Fibroblast of skin of right quadriceps (primary cell): ENCODE results near the gene PARP8.
"Not testable (repeated sequence)": the region's sequence is repeated elsewhere in the genome, so short reads cannot be mapped to it uniquely, and the experiment has no call there.

Experiments used
- DNase-seq: peaks from one replicate; pipeline ENCODE4 v3.0.0-alpha.2; 2013

The PARP8 gene

DNA sequence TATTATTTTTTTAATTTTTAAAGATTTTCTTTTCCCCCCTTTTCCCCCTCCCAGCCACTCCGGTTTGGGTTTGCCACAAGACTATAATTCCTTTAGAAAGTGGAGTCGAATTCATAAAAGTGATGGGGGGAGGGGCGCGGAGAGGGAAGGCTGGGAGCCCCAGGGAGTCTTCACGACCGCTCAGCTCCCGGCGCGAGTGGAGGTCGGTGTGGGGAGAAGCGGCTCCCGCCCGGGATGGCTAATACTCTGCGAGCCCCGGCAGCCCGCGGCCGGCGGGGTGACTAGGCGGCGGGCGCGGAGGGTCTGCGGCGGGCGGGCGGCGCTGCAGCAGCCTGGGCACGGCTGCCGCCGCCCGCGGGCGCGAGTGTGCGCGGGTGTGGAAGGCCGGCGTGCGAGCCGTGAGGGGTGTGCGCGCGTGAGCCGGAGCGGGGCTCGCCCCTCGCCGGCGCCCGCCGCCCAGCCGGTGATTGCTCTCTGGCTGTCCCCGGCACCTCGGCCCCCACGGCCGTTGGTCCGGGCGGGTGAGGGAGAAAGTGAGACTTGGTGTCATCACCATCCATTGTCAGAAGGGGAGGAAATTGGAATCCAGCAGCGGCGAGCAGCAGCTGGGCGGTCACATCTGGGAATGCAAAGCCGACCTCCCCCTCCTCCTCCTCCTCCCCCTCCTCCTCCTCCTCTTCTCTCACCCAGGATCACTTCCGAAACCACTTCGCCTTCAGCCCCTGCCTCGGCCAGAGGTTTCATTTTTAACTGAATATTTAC, at the start of gene PARP8:
Gene PARP8, plus strand, starts transcription at position 377 of the 762 bp plus-strand sequence. CDS start 459 bp downstream, outside the sequence.
- peak; percentile 31 for DNase-seq

DNA sequence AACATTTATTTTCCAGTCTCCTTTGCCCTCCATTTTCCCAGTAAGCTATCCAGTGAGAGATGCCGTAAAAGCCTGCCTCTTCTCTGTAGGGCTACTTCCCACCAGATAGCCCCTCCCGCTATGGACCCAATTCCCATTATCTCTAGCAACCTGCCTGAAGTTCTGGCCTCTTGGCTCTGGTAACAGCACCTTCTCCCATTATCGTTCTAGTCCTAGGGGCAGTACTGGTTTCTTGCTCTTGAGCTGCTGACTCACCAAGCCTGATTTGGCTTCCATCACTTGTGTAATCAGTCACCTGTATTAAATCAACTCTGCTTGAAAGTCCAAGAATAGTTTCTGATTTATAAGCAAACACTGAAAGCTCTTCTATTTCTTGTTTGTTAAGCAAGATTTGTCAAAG, 42.8 kb upstream of the PARP8 start:
- no peak for DNase-seq

- not testable (repeated sequence) for DNase-seq
Observed at GRCh38 chr5:50634866-50635265, 31.6 kb upstream of the PARP8 start.

DNA sequence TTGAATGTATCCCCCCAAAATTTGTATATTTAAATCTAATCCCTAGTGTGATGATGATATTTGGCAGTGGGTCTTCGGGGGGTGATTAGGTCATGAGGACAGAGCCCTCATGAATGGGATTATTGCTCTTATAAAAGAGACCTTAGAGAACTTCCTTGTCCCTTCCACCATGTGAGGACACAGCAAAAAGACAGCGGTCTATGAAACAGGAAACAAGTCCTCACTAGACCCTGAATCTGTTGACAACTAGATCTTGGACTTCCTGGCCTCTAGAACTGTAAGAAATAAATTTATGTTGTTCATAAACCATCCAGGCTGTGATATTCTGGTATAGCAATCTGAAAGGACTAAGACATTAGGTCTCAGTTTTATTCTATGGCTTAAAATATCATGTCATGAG, 28.9 kb upstream of the PARP8 start:
- DNase-seq, result not testable (repeated sequence)

- DNase-seq, result no peak
Observed at GRCh38 chr5:50646591-50646990, 19.8 kb upstream of the PARP8 start.

- DNase-seq, result no peak
Observed at GRCh38 chr5:50647726-50648125, 18.7 kb upstream of the PARP8 start.

GRCh38 chr5:50653946-50654345, 12.5 kb upstream of the PARP8 start:
- DNase-seq, result no peak

DNA sequence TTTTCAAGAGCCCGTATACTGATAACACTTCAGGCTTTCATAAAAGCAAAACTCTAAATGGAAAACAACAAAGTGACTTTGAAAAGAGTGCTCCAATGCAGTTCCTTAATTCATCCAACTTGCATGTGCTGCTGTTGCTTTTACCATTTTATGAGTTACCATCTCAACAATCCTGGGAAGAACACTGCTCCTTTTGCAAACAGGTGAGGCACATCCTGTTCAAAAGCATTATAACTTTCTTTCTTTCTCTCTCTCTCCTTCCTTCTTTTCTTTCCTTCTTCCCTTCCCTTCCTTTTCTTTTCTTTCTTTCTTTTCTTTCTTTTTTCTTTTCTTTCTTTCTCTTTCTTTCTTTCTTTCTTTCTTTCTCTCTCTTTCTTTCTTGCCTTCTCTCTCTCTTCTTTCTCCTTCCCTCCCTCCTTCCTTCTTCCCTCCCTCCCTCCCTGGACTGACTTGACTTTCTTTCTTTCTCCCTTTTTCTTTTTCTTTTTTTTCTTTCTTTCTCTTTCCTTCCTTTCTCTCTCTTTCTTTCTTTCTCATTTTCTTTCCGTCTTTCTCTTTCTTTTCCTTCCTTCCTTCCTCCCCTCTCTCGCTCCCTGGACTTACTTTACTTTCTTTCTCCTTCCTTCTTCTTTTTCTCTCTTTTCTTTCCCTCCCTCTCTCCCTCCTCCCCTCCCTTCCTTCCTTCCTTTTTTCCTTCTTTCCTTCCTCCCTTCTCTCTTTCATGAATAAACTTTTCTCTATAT, 11.2 kb upstream of the PARP8 start:
- no peak for DNase-seq

DNA sequence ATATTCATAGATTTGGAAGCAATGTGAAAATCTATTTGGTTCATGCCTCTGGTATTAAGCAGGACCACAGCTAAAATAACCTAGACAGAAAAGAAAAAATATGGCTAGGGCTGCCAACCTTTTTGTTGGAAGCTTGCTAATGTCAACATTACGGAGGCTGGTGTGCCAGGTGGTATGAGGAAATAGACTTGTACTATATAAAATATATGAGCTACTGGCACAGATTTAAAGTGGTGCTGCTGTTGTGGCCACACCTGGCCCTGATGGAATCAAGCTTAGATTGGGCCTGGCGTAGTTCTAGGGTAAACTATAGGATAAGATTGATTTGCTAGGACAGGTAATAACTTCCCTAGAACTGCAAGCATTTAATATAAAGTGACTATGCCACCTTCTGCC, 10.6 kb upstream of the PARP8 start:
- DNase-seq, result no peak

- no peak for DNase-seq
Observed at GRCh38 chr5:50657044-50657443, 9.4 kb upstream of the PARP8 start.

- DNase-seq, result no peak
Observed at GRCh38 chr5:50658246-50658645, 8.2 kb upstream of the PARP8 start.

GRCh38 chr5:50663636-50664035, 2.8 kb upstream of the PARP8 start:
- no peak for DNase-seq

- no peak for DNase-seq
Observed at GRCh38 chr5:50665091-50665490, 1.3 kb upstream of the PARP8 start.

GRCh38 chr5:50665761-50666202, 655 bp upstream of the PARP8 start:
- not testable (repeated sequence) for DNase-seq

DNA sequence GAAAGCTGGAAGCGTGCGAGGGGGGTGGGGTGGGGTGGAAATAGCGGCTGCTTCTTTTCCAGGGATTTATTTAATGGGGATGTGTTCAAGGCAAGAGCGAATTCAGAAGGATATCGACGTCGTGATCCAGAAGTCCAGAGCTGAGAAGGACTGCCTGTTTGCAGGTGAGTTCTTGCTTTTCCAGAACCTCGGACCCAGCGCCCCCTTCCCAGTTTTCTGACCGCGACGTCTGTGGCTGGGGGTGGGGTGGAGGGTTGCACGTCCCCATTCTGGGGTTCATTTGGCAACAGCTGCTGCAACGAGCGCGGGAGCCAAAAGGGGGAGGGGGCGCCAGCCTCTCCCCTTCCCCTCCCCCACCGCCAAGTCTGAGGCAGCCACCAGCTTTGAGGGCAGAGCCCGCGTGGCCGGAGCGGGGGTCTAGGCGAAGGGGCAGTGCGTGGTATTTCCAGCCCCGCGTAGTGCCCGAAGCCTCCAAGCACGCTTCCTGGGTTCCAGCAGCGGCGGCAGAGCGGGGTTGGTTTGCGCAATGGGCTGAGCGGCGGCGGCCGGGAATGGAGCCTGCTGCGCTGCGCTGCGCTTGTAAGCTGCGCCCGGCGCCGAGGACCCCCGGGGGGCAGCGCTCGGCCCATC, 701 bp downstream of the PARP8 start:
- DNase-seq, result peak; percentile 41

GRCh38 chr5:50667653-50668595, 1.5 kb downstream of the PARP8 start:
- peak; percentile 48 for DNase-seq

DNA sequence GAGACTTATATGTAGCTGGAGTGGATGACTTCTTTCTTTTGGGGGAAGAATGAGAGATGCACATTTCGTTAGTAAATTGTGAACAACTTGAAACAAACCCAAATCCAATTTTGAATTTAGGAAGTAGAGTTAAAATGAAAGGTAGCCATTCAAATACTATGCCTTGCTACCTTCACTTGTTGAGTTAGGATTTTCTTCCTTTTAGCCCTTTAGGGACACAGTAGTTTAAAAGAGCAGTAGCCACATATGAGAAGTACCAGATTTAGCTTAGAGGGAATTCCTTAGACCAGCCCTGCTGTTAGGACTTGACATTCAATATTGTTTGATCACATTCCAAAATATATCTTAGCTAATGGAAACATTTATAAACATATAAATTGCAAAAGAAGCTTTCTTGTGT, 2.2 kb downstream of the PARP8 start:
- not testable (repeated sequence) for DNase-seq

DNA sequence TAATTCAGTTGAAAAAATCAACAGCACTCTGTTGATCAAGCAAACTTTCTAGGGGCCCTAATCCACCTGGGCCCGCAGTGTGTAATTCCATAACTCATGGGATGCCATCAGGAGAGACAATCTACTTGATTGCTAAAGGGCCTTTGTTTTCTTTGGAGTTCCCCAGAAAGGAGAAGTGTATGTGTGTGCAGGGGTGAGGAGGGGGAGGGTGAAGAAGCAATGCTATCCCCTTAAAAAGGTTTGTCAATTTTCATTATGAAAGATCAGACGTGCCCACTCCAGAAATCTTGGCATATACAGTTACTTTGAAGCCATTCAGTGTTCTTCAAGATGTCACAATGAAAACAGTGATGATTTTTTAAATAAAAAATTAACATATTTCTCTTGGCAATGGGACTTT, 6.2 kb downstream of the PARP8 start:
- no peak for DNase-seq

DNA sequence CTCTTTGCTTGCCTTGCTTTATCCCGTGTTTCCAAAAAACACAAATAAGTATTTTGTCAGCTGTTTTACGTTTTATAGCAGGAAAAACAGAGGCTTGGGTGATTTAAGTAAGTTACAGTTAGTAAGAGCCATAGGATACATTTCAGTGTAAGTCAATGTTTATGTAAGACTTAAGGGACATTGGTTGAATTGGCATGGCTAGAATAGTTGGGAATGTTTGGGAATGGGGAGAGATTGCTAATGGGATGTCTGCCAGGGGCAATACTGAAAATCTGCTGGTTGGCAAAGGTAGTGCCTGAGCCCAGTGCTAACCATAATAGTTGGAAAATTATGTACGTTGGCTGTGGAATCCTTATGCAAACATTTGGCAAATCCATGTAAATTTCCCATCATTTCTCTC, 7.0 kb downstream of the PARP8 start:
- DNase-seq, result peak; percentile 3

- no peak for DNase-seq
Observed at GRCh38 chr5:50675385-50675784, 8.9 kb downstream of the PARP8 start.

DNA sequence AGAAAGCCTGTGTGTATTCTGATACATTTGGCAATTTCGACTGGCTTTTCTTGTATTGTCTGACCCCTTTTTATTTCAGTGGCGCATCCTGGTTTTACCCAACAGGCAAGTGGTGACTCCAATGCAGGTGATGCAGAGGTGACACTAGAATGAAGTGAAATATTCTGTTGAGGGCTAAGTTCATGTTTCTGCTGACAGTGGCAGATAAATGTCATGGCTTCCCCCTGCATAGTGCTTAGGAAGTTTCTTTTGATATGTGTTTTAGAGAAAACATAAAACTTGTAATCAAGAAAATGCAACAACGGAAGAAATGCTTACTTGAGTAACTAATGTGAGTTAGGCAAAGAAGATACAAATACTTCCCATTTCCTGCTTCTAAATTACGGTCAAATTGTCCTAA, 13.1 kb downstream of the PARP8 start:
- DNase-seq, result not testable (repeated sequence)

DNA sequence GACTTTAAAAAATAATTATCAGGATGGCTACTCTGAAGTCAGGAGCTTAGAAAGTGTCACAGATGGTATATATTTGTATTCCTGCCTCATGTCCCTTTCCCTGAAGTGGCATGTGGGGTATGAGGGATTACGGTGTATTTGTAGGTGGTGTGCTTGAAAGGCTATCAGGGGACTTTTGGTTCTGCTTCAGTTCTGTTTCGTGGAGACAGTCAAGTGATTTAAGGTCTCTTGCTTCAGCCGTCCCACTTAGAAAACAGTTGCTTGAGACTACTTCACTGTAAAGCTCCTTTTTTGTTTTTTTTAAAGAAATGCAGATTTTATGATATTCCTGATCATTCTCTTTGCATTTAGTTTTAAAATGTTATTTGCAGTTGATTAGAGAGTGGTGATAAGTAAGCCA, 18.3 kb downstream of the PARP8 start:
- DNase-seq, result no peak

GRCh38 chr5:50687548-50687947, 21.1 kb downstream of the PARP8 start:
- DNase-seq, result no peak
